ENCODE results near the gene ADAMTS6. TPM values are rescaled to one million over a fixed set of nuclear protein-coding genes. Genes with fewer than 3 reads are reported as not detected.

ADAMTS6 gene
- total RNA-seq, 6 experiments from 2014 or later, result 23.1 to 29.9 (median 28.3) TPM

DNA sequence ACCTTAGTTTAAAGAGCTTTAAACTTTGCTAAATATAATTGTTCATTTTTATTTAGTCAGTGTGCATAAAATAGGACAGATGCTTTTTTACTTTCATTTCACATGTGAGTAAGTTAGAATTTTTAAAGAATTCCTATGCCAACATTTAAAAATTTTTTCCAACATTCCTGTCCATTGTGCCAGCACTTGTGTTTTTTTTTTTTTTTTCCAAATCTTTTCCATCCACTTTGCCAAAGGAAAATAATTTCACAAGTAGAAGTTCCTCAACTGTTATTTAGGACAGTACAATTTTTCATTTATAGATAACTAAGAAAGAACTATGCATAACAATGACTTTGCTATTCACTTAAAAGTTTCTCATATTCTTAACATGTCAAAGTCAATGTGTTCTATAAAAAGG lies 189.5 kb downstream of the ADAMTS6 start:
- DNase-seq, result no peak
- TF ChIP-seq, protein P1, sequence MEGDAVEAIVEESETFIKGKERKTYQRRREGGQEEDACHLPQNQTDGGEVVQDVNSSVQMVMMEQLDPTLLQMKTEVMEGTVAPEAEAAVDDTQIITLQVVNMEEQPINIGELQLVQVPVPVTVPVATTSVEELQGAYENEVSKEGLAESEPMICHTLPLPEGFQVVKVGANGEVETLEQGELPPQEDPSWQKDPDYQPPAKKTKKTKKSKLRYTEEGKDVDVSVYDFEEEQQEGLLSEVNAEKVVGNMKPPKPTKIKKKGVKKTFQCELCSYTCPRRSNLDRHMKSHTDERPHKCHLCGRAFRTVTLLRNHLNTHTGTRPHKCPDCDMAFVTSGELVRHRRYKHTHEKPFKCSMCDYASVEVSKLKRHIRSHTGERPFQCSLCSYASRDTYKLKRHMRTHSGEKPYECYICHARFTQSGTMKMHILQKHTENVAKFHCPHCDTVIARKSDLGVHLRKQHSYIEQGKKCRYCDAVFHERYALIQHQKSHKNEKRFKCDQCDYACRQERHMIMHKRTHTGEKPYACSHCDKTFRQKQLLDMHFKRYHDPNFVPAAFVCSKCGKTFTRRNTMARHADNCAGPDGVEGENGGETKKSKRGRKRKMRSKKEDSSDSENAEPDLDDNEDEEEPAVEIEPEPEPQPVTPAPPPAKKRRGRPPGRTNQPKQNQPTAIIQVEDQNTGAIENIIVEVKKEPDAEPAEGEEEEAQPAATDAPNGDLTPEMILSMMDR (IDR thresholded peaks at IDR 0.05), result no peak
- H3K9me3 Mint-ChIP-seq, result no peaks in the 10 kb centered on the region
- H3K36me3 Mint-ChIP-seq (ENCODE audit: low read depth), result peaks cover 22% of the 10 kb centered on the region
- H3K4me3 Mint-ChIP-seq, result no peak overlapping the region
- no peak overlapping the region for H3K27ac Mint-ChIP-seq
- peaks cover 11% of the 10 kb centered on the region; the same call in 1 of the 2 replicates for H3K4me1 Mint-ChIP-seq (ENCODE audit: low read depth)
- no peaks in the 10 kb centered on the region for H3K27me3 Mint-ChIP-seq (ENCODE audit: insufficient read depth)

DNA sequence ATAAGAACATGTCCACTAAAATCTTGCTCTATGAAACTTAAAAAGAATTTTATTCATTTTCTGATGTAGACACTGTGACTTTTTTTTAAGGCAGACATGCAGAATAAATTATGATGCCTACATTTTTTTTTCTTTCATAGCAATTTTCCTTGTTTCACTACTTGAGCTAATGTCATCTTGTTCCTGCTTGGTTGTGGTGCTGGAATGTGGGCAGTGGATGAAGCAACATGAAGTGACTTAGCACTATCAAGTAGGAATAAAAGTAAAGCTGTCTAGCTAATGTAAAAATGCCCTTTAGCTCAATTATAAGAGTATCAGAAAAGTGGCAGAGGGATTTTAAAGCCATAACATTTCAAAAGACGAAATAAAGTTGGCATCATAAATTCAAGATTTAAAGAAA lies 191.0 kb downstream of the ADAMTS6 start:
- no peak overlapping the region for H3K4me3 Mint-ChIP-seq
- no peaks in the 10 kb centered on the region for H3K27me3 Mint-ChIP-seq (ENCODE audit: insufficient read depth)
- H3K27ac Mint-ChIP-seq, result no peak overlapping the region
- DNase-seq, result no peak
- no peaks in the 10 kb centered on the region for H3K9me3 Mint-ChIP-seq
- TF ChIP-seq, protein P1 (IDR thresholded peaks at IDR 0.05), result no peak
- peaks cover 15% of the 10 kb centered on the region for H3K36me3 Mint-ChIP-seq (ENCODE audit: low read depth)
- H3K4me1 Mint-ChIP-seq (ENCODE audit: low read depth), result peaks cover 13% of the 10 kb centered on the region; the same call in 1 of the 2 replicates

DNA sequence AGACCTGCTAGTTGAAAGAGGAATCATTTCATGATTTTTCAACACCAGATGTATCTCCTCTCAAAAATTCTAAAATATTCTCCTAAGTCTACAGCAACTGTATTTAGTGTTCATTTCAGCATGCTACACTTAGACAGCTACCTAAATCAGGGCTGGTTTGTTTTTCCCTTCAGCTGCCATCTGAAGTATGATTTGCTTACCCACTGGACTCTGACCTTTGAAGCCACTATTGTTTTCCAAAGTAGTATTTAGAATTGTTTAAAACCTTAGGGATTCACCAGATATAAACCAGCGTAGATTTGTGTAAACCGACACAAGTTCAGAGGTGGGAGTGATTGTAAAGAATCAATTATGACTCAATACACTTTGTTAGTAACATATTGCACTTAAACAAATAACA lies 193.1 kb downstream of the ADAMTS6 start:
- Mint-ChIP-seq H3K27ac (no peak overlapping the region), H3K4me1 (ENCODE audit: low read depth) (peaks cover 26% of the 10 kb centered on the region; the same call in 1 of the 2 replicates), H3K27me3 (ENCODE audit: insufficient read depth) (no peaks in the 10 kb centered on the region), H3K36me3 (ENCODE audit: low read depth) (peaks cover 25% of the 10 kb centered on the region), H3K9me3 (no peaks in the 10 kb centered on the region), H3K4me3 (no peak overlapping the region)
- TF ChIP-seq, protein P1 (IDR thresholded peaks at IDR 0.05), result no peak
- no peak for DNase-seq

DNA sequence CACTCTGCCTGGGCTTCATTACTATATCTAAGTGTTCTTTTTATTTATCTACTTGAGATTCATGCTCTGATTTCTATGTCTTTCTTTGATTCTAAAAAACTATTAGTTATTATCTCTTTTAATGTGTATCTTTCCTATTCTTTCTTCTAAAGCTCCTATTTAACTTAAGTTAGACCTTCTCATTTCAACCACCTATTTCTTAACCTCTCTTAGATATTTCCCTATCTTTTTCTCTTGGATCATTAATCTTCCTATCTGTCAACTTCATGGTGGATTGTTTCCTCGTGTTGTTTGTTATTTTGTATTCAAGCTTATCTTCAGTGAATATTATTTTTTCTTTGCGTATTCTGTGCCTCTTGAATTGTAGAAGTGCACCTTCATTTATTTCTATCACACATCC lies 202.1 kb downstream of the ADAMTS6 start:
- DNase-seq, result no peak
- H3K4me3 Mint-ChIP-seq, result no peak overlapping the region
- TF ChIP-seq, protein P1 (IDR thresholded peaks at IDR 0.05), result no peak
- peaks cover 2% of the 10 kb centered on the region; the same call in 1 of the 2 replicates for H3K4me1 Mint-ChIP-seq (ENCODE audit: low read depth)
- peaks cover 4% of the 10 kb centered on the region; the same call in 1 of the 2 replicates for H3K27me3 Mint-ChIP-seq (ENCODE audit: insufficient read depth)
- peaks cover 36% of the 10 kb centered on the region for H3K36me3 Mint-ChIP-seq (ENCODE audit: low read depth)
- no peaks in the 10 kb centered on the region for H3K9me3 Mint-ChIP-seq
- no peak overlapping the region for H3K27ac Mint-ChIP-seq

DNA sequence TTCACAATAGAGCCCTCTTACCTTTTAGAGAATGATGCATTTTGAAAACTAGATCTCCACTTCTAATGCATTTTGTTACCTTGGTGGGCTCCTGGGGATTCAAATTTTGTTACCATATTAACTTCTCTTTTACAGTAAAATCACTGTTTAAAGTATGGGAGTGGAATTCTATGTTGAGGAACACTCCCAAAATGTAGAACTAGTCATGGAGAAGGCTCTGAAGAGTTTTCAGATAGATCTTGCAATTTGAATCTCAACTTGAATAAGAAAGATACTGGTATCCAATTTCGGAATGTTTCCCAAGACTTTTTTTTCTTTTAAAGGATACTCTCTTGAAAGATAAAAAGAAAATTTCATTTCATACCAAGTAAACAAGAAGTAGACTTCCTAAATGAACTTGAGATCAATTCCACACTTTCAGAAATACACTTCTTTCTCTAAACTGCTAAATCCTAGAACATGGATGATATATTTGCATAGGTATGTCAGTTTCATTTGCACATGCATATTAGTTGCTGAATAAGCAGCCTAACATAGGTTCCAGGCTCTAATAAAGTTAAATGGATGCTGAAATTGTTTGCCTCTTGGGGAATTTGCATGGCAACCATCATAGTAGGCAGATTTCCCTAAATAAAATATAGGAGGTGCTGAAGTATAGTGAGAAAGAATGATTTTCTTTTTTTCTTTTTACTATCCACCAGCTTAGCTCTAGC lies 205.4 kb downstream of the ADAMTS6 start:
- H3K9me3 Mint-ChIP-seq, result no peaks in the 10 kb centered on the region
- peaks cover 25% of the 10 kb centered on the region for H3K36me3 Mint-ChIP-seq (ENCODE audit: low read depth)
- no peak overlapping the region; the same call in 1 of the 2 replicates for H3K27ac Mint-ChIP-seq
- no peak for DNase-seq
- H3K4me3 Mint-ChIP-seq, result no peak overlapping the region
- peaks cover 4% of the 10 kb centered on the region; the same call in 1 of the 2 replicates for H3K27me3 Mint-ChIP-seq (ENCODE audit: insufficient read depth)
- TF ChIP-seq, protein P1 (IDR thresholded peaks at IDR 0.05), result no peak
- H3K4me1 Mint-ChIP-seq (ENCODE audit: low read depth), result no peaks in the 10 kb centered on the region

Measured in HFFc6 (cell line).